Measurements from ENCODE around the gene FBN2.
A peak's percentile ranks its signal among the peaks of the same experiment; 100 is the strongest.

The FBN2 gene

GRCh38 chr5:128340648-128341047, 197.4 kb downstream of the FBN2 start:
- Mint-ChIP-seq H3K4me1 (no peaks in the 10 kb centered on the region), H3K27me3 (ENCODE audit: low read depth, poor library complexity) (no peaks in the 10 kb centered on the region), H3K27ac (peak overlapping the region; percentile 68), H3K4me3 (no peak overlapping the region), H3K9me3 (no peaks in the 10 kb centered on the region), H3K36me3 (ENCODE audit: low read depth) (peaks cover 86% of the 10 kb centered on the region)
- TF ChIP-seq CTCF (IDR thresholded peaks at IDR 0.05) = no peak
- DNase-seq = no peak

- no peaks in the 10 kb centered on the region for H3K27me3 Mint-ChIP-seq (ENCODE audit: low read depth, poor library complexity)
- no peaks in the 10 kb centered on the region for H3K4me1 Mint-ChIP-seq
- TF ChIP-seq CTCF (IDR thresholded peaks at IDR 0.05) = no peak
- H3K4me3 Mint-ChIP-seq = no peak overlapping the region
- peaks cover 86% of the 10 kb centered on the region for H3K36me3 Mint-ChIP-seq (ENCODE audit: low read depth)
- no peaks in the 10 kb centered on the region for H3K9me3 Mint-ChIP-seq
- no peak for DNase-seq
- H3K27ac Mint-ChIP-seq = peak overlapping the region; percentile 67
Observed at GRCh38 chr5:128339585-128339984, 198.5 kb downstream of the FBN2 start.

GRCh38 chr5:128338649-128339048, 199.4 kb downstream of the FBN2 start:
- no peak for DNase-seq
- Mint-ChIP-seq H3K27me3 (ENCODE audit: low read depth, poor library complexity) (no peaks in the 10 kb centered on the region), H3K4me1 (no peaks in the 10 kb centered on the region), H3K27ac (peak overlapping the region; percentile 31), H3K9me3 (no peaks in the 10 kb centered on the region), H3K36me3 (ENCODE audit: low read depth) (peaks cover 90% of the 10 kb centered on the region), H3K4me3 (no peak overlapping the region)
- TF ChIP-seq CTCF (IDR thresholded peaks at IDR 0.05) = no peak

GRCh38 chr5:128335339-128335738, 202.7 kb downstream of the FBN2 start:
- H3K36me3 Mint-ChIP-seq (ENCODE audit: low read depth) = peaks cover 90% of the 10 kb centered on the region
- H3K4me1 Mint-ChIP-seq = no peaks in the 10 kb centered on the region
- no peaks in the 10 kb centered on the region for H3K27me3 Mint-ChIP-seq (ENCODE audit: low read depth, poor library complexity)
- DNase-seq = no peak
- peaks cover 6% of the 10 kb centered on the region for H3K9me3 Mint-ChIP-seq
- no peak for TF ChIP-seq CTCF (IDR thresholded peaks at IDR 0.05)
- no peak overlapping the region for H3K4me3 Mint-ChIP-seq
- no peak overlapping the region for H3K27ac Mint-ChIP-seq

- Mint-ChIP-seq H3K9me3 (peaks cover 6% of the 10 kb centered on the region), H3K4me1 (no peaks in the 10 kb centered on the region), H3K4me3 (no peak overlapping the region), H3K27ac (peak overlapping the region; percentile 21), H3K27me3 (ENCODE audit: low read depth, poor library complexity) (no peaks in the 10 kb centered on the region), H3K36me3 (ENCODE audit: low read depth) (peaks cover 93% of the 10 kb centered on the region)
- no peak for DNase-seq
- no peak for TF ChIP-seq CTCF (IDR thresholded peaks at IDR 0.05)
Observed at GRCh38 chr5:128334010-128334716, 203.9 kb downstream of the FBN2 start.

GRCh38 chr5:128331261-128331660, 206.8 kb downstream of the FBN2 start:
- Mint-ChIP-seq H3K36me3 (ENCODE audit: low read depth) (peaks cover 97% of the 10 kb centered on the region), H3K9me3 (peaks cover 14% of the 10 kb centered on the region), H3K27me3 (ENCODE audit: low read depth, poor library complexity) (no peaks in the 10 kb centered on the region), H3K27ac (no peak overlapping the region), H3K4me3 (no peak overlapping the region), H3K4me1 (no peaks in the 10 kb centered on the region)
- DNase-seq = no peak
- no peak for TF ChIP-seq CTCF (IDR thresholded peaks at IDR 0.05)

Data from nephron progenitor cell (in vitro differentiated cells).